Memory B cell (primary cell): ENCODE measurements around the gene MT1E.
"Not testable (repeated sequence)": the region's sequence is repeated elsewhere in the genome, so short reads cannot be mapped to it uniquely, and the experiment has no call there.

Experiments used
- ATAC-seq: fragments of 150-1000 bp; cut with Tn5 transposase; 2 replicates; pipeline ENCODE4 v1.10.0; 2021; ENCODE audit warnings: low read depth, mild to moderate bottlenecking, moderate library complexity
- DNase-seq, 2 donors: peaks; one replicate each; pipeline ENCODE4 v3.0.0; 2022; ENCODE audit warnings: low spot score in 2 of 2
- H3K27ac Mint-ChIP-seq: one replicate; pipeline ENCODE4 v1.8.0; 2022; ENCODE audit warnings: mild to moderate bottlenecking, moderate library complexity, mixed read lengths
- H3K27me3 Mint-ChIP-seq: one replicate; pipeline ENCODE4 v1.8.0; 2022; ENCODE audit warnings: mixed read lengths
- H3K36me3 Mint-ChIP-seq: one replicate; pipeline ENCODE4 v1.8.0; 2022; ENCODE audit warnings: mild to moderate bottlenecking, mixed read lengths
- H3K4me1 Mint-ChIP-seq: one replicate; pipeline ENCODE4 v1.8.0; 2022; ENCODE audit warnings: mixed read lengths
- H3K4me3 Mint-ChIP-seq: one replicate; pipeline ENCODE4 v1.8.0; 2022; ENCODE audit warnings: mild to moderate bottlenecking, moderate library complexity, mixed read lengths
- H3K9me3 Mint-ChIP-seq: one replicate; pipeline ENCODE4 v1.8.0; 2022; ENCODE audit warnings: mixed read lengths

Gene MT1E

GRCh38 chr16:56672171-56672570 is 46.6 kb downstream of the MT1E start:
- Mint-ChIP-seq H3K4me1 (peaks cover 21% of the 10 kb centered on the region), H3K27me3 (peaks cover 39% of the 10 kb centered on the region)
- ATAC-seq, DNase-seq, H3K27ac Mint-ChIP-seq, H3K9me3 Mint-ChIP-seq, H3K4me3 Mint-ChIP-seq, H3K36me3 Mint-ChIP-seq: not testable (repeated sequence)

GRCh38 chr16:56672761-56673536 is 47.4 kb downstream of the MT1E start:
- peaks cover 39% of the 10 kb centered on the region for H3K27me3 Mint-ChIP-seq
- ATAC-seq (no peak), DNase-seq (no peak)
- H3K9me3 Mint-ChIP-seq = no peaks in the 10 kb centered on the region
- no peak overlapping the region for H3K4me3 Mint-ChIP-seq
- no peaks in the 10 kb centered on the region for H3K36me3 Mint-ChIP-seq
- H3K4me1 Mint-ChIP-seq = peaks cover 19% of the 10 kb centered on the region
- H3K27ac Mint-ChIP-seq = no peak overlapping the region

GRCh38 chr16:56673921-56674320 is 48.3 kb downstream of the MT1E start:
- Mint-ChIP-seq H3K4me3 (no peak overlapping the region), H3K4me1 (peaks cover 12% of the 10 kb centered on the region), H3K27me3 (peaks cover 32% of the 10 kb centered on the region), H3K36me3 (no peaks in the 10 kb centered on the region), H3K9me3 (no peaks in the 10 kb centered on the region), H3K27ac (no peak overlapping the region)
- ATAC-seq = peak; percentile 64
- DNase-seq = no peak

GRCh38 chr16:56674570-56674969 is 49.0 kb downstream of the MT1E start:
- H3K27ac Mint-ChIP-seq, H3K36me3 Mint-ChIP-seq, H3K9me3 Mint-ChIP-seq, H3K4me1 Mint-ChIP-seq, H3K4me3 Mint-ChIP-seq, DNase-seq, ATAC-seq: not testable (repeated sequence)
- H3K27me3 Mint-ChIP-seq = peaks cover 28% of the 10 kb centered on the region

- H3K36me3 Mint-ChIP-seq = no peaks in the 10 kb centered on the region
- H3K9me3 Mint-ChIP-seq = no peaks in the 10 kb centered on the region
- H3K27ac Mint-ChIP-seq = peak overlapping the region; percentile 28
- ATAC-seq (peak; percentile 57), DNase-seq (no peak)
- H3K27me3 Mint-ChIP-seq = peaks cover 25% of the 10 kb centered on the region
- H3K4me1 Mint-ChIP-seq = peaks cover 6% of the 10 kb centered on the region
- H3K4me3 Mint-ChIP-seq = peak overlapping the region; percentile 55
These were observed 50.2 kb downstream of the MT1E start for GRCh38 chr16:56675685-56676210.
